Measurements from ENCODE around the gene PACRG. TPM values are rescaled to one million over a fixed set of nuclear protein-coding genes. Genes with fewer than 3 reads are reported as not detected.

The PACRG gene
- polyA plus RNA-seq, 3 donors = not detected

DNA sequence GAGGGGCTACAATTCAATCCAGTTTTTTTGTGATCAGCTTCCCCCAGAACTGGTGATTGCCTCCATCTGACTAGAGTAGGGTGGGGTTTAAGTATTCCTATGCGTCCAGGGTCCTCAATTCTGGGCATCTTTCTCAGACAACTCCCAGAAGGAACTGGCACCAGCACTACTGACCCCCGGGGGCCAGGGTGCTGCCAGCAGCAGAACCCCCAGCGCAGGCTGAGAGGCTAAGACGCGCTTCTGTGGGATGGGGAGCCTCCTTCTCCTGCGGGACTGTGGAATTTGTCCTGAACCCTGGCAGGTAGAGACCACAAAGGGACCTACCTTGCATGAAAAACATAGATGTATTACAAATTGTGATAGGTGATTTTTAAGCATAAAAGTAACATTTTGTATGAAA is 124.4 kb downstream of the PACRG start:
- Histone ChIP-seq H3K9me3 (replicated peaks in 1 of 2; ENCODE audit: control insufficient read depth in 1 of 2, insufficient read depth in 1 of 2, low read length in 2 of 2) (no peaks in the 10 kb centered on the region), H3K79me2 (ENCODE audit: insufficient read depth, low read length) (no peaks in the 10 kb centered on the region), H3K4me2 (replicated peaks; ENCODE audit: extremely low read depth, low read length, poor library complexity, severe bottlenecking) (no peak overlapping the region), H3K4me3 (replicated peaks in 1 of 3; ENCODE audit: low read depth in 2 of 3, low read length in 3 of 3) (no peak overlapping the region), H4K20me1 (ENCODE audit: insufficient read depth, low read length) (no peaks in the 10 kb centered on the region), H3K4me1 (ENCODE audit: control insufficient read depth in 1 of 2, insufficient read depth in 2 of 2, low read length in 2 of 2) (no peaks in the 10 kb centered on the region), H3K36me3 (replicated peaks in 1 of 2; ENCODE audit: control insufficient read depth in 1 of 2, insufficient read depth in 2 of 2, low read length in 2 of 2) (no peaks in the 10 kb centered on the region), H2AFZ (ENCODE audit: insufficient read depth, low read depth, low read length, poor library complexity, severe bottlenecking) (no peak overlapping the region), H3K27me3 (ENCODE audit: control insufficient read depth in 2 of 2, insufficient read depth in 2 of 2, low read length in 2 of 2) (no peaks in the 10 kb centered on the region), H3K9ac (ENCODE audit: insufficient read depth, low read length, poor library complexity, severe bottlenecking) (no peak overlapping the region), H3K27ac (ENCODE audit: low read depth in 1 of 2, low read length in 2 of 2) (no peak overlapping the region)
- Mint-ChIP-seq H3K4me1 (no peaks in the 10 kb centered on the region), H3K9me3 (peaks cover 0 to 3% (median 0%) of the 10 kb centered on the region in 7 donors), H3K27ac (no peak overlapping the region), H3K27me3 (ENCODE audit: low read depth in 3 of 3) (peaks cover 0 to 2% (median 0%) of the 10 kb centered on the region in 3 donors), H3K4me3 (no peak overlapping the region), H3K36me3 (no peaks in the 10 kb centered on the region)
- 100% methylated on average over 2 of the region's 6 CpGs for WGBS (ENCODE audit: insufficient coverage)
- intact Hi-C loops (cut with micrococcal nuclease) = no loop called here
- DNase-seq = no peak
- TF ChIP-seq, protein P1, sequence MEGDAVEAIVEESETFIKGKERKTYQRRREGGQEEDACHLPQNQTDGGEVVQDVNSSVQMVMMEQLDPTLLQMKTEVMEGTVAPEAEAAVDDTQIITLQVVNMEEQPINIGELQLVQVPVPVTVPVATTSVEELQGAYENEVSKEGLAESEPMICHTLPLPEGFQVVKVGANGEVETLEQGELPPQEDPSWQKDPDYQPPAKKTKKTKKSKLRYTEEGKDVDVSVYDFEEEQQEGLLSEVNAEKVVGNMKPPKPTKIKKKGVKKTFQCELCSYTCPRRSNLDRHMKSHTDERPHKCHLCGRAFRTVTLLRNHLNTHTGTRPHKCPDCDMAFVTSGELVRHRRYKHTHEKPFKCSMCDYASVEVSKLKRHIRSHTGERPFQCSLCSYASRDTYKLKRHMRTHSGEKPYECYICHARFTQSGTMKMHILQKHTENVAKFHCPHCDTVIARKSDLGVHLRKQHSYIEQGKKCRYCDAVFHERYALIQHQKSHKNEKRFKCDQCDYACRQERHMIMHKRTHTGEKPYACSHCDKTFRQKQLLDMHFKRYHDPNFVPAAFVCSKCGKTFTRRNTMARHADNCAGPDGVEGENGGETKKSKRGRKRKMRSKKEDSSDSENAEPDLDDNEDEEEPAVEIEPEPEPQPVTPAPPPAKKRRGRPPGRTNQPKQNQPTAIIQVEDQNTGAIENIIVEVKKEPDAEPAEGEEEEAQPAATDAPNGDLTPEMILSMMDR (IDR thresholded peaks at IDR 0.05) = no peak

DNA sequence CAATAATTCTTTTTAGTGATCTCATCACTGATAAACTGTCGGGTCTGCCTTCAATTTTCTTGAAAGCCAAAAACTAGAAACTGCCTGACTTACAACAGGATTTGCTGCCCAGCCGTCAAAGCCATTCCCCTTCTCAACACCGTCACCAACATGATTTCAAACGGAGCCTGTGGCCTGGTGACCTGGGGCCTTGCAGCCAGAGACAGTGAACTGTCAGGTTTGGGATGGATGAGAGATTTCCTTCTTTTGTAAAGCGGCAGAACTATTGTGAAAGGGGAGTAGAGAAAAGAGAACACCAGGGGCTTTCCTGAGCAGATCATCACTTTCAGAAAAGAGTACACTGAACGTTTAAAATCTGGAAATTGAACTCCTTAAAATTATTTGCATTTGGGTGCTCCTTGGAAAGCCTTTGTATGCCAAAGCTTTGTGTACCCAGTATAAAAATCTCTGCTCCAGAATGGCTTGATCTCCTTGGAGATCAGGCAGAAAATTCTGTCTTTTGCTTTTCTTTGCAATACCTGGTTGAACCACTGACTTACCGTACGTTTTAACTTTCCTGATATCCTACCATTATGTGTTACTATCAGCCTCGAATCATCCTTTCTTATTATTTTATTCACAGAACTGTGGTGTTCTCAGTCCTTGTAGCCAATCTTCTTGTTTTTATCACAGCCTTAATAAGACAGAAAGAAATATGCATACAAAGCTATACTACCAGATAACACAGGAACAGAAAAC is 125.2 kb downstream of the PACRG start:
- Mint-ChIP-seq H3K27me3 (ENCODE audit: low read depth in 3 of 3) (peaks cover 0 to 2% (median 0%) of the 10 kb centered on the region in 3 donors), H3K4me1 (no peaks in the 10 kb centered on the region), H3K36me3 (no peaks in the 10 kb centered on the region), H3K27ac (no peak overlapping the region), H3K4me3 (no peak overlapping the region), H3K9me3 (peaks cover 0 to 3% (median 0%) of the 10 kb centered on the region in 7 donors)
- Histone ChIP-seq H4K20me1 (ENCODE audit: insufficient read depth, low read length) (no peaks in the 10 kb centered on the region), H3K9ac (ENCODE audit: insufficient read depth, low read length, poor library complexity, severe bottlenecking) (no peak overlapping the region), H3K27ac (ENCODE audit: low read depth in 1 of 2, low read length in 2 of 2) (no peak overlapping the region), H3K36me3 (replicated peaks in 1 of 2; ENCODE audit: control insufficient read depth in 1 of 2, insufficient read depth in 2 of 2, low read length in 2 of 2) (no peaks in the 10 kb centered on the region), H3K4me3 (replicated peaks in 1 of 3; ENCODE audit: low read depth in 2 of 3, low read length in 3 of 3) (no peak overlapping the region), H3K4me1 (ENCODE audit: control insufficient read depth in 1 of 2, insufficient read depth in 2 of 2, low read length in 2 of 2) (no peaks in the 10 kb centered on the region), H3K79me2 (ENCODE audit: insufficient read depth, low read length) (no peaks in the 10 kb centered on the region), H3K27me3 (ENCODE audit: control insufficient read depth in 2 of 2, insufficient read depth in 2 of 2, low read length in 2 of 2) (no peaks in the 10 kb centered on the region), H3K4me2 (replicated peaks; ENCODE audit: extremely low read depth, low read length, poor library complexity, severe bottlenecking) (no peak overlapping the region), H2AFZ (ENCODE audit: insufficient read depth, low read depth, low read length, poor library complexity, severe bottlenecking) (no peak overlapping the region), H3K9me3 (replicated peaks in 1 of 2; ENCODE audit: control insufficient read depth in 1 of 2, insufficient read depth in 1 of 2, low read length in 2 of 2) (no peaks in the 10 kb centered on the region)
- DNase-seq = no peak
- intact Hi-C loops (cut with micrococcal nuclease) = no loop called here
- WGBS (ENCODE audit: insufficient coverage) = 89% methylated on average over 3 of the region's 9 CpGs
- TF ChIP-seq, protein P1 (IDR thresholded peaks at IDR 0.05) = no peak
